SKM-1 (cell line): Measurements from ENCODE around the gene CHMP2A.
"Not testable (repeated sequence)": the region's sequence is repeated elsewhere in the genome, so short reads cannot be mapped to it uniquely, and the experiment has no call there.

Source experiments
- DNase-seq: peaks from one replicate; lab custom pipeline; 2025; ENCODE audit not compliant: unreplicated experiment; lab: John Stamatoyannopoulos, UW

The CHMP2A gene

GRCh38 chr19:58554494-58555368 is at the start of gene CHMP2A:
Gene CHMP2A (minus strand): TSS chr19:58555105. CDS start chr19:58554212, 893 bp downstream.
- no peak for DNase-seq

DNA sequence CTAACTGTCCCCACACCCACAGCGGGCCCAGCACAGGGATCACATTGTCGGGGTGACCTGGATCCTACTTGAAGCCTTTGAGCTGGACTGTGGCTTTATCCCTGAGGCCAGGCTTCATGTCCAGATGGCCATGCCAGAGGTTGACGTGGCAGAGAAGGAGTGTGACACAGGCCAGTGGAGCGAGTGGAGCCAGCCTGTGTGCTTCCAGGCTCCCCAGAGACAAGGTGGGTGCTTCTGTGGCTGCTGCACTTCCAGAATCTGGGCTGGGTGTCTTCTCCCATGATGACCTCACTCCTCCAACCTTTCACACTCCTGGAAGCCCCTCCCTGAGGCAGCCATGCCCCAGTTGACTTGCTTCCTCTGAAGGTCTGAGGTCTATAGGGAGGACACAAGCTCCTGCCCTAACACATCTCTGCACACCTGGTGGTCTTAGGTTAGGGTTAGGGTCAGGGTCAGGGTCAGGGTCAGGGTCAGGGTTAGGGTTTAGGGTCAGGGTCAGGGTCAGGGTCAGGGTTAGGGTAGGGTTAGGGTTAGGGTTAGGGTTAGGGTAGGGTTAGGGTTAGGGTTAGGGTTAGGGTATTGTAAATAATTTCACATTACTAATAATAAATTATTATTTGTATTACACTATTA is 31.3 kb upstream of the CHMP2A start:
- DNase-seq: no peak

DNA sequence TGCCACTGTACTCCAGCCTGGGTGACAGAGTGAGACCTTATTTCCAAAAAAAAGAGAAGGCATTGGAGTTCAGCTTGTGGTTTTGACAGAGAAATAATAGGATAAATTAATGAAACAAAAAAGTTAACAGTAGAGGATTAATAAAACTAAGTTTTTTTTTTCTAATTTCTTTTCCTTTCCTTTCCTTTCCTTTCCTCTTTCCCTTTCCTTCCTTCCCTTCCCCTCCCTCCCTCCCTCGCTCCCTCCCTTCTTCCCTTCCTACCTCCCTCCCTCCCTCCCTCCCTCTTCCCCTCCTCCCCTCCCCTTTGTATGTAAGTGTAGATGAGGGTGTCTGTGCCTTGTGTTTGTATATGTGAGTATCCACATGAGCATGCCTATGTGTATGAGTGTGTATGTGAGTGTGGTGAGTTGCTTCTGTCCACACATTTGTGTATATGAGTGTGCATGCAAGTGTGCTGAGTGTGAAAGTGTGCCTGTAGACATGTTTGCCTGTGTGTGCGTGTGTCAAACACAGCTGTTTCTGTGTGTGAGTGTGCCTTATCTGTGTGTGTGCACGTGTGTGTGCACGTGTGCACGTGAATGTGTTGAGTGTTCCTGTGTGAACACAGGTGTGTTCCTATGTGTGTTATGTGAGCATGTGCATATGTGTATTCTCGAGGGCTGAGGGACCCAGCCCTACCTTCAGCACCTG is 30.7 kb upstream of the CHMP2A start:
- DNase-seq: no peak

- DNase-seq: no peak
These were observed 29.9 kb upstream of the CHMP2A start for GRCh38 chr19:58584498-58585441.

DNA sequence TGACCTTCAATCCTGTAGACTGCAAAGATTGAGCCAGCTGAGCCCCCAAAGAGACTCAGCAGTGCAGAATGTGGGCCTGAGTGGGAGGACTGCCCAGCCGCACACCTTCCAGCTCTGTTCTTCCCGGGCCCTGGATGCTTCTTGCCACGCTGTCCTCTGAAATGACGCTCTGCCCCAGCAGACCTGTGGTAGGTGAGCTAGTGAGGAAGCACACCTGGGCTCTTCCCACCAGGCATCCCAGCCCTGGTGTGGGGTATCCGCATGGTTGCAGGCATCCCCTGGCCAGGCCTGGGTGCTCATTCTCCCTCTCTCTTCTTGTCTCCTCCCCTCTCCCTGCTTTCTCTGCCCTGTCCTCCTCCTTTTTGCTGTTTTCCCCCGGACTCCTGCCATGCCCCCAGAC is 28.1 kb upstream of the CHMP2A start:
- DNase-seq: no peak

GRCh38 chr19:58581227-58582141 is 26.6 kb upstream of the CHMP2A start:
- no peak for DNase-seq

DNA sequence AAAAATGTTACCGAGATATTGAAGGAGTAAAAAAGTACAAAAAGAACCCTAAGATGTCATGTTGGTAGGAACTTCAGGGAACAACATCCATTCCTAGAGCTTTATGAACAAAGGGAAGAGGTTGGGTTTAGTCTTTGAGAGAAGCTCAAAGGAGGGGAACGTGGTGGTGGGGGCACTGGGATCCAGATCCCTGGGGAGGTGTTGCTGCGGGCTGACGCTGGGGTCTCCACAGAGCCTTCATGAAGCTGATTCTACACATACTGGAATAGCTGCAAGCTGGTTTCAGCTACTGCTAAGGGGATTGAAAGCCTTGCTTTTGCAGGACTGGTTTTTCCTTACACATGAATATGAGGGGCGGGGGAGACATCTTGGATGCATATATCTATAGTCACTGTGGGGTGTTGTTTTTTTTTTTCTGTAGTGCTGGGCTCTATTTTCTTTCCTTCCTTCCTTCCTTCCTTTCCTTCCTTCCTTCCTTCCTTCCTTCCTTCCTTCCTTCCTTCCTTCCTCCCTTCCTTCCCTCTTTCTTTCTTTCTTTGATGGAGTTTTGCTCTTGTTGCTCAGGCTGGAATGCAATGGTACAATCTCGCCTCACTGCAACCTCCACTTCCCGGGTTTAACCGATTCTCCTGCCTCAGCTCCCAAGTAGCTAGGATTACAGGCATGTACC is 24.7 kb upstream of the CHMP2A start:
- DNase-seq: no peak

- DNase-seq: no peak
These were observed 23.4 kb upstream of the CHMP2A start for GRCh38 chr19:58578012-58578925.

DNA sequence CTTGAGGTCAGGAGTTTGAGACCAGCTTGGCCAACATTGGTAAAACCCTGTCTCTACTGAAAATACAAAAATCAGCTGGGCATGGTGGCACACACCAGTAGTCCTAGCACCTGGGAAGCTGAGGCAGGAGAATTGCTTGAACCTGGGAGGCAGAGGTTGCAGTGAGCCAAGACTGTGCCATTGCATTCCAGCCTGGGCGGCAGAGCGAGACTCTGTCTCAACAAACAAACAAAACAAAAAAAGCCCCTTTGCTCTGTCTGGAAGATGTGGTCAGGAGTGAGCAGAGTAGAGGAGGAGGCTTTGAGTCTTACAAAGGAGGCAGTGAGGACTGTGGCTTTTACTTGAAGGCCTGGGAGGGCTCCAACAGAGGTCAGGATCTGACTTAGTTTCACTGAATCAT is 22.7 kb upstream of the CHMP2A start:
- DNase-seq: not testable (repeated sequence)

GRCh38 chr19:58575183-58576041 is 20.5 kb upstream of the CHMP2A start:
- no peak for DNase-seq

GRCh38 chr19:58573658-58574164 is 18.8 kb upstream of the CHMP2A start:
- no peak for DNase-seq

- DNase-seq: no peak
These were observed 18.1 kb upstream of the CHMP2A start, which contains the start of gene MZF1 for GRCh38 chr19:58572818-58573657. Gene MZF1 (minus strand): TSS chr19:58573335. CDS start chr19:58571389, 1,946 bp downstream.

DNA sequence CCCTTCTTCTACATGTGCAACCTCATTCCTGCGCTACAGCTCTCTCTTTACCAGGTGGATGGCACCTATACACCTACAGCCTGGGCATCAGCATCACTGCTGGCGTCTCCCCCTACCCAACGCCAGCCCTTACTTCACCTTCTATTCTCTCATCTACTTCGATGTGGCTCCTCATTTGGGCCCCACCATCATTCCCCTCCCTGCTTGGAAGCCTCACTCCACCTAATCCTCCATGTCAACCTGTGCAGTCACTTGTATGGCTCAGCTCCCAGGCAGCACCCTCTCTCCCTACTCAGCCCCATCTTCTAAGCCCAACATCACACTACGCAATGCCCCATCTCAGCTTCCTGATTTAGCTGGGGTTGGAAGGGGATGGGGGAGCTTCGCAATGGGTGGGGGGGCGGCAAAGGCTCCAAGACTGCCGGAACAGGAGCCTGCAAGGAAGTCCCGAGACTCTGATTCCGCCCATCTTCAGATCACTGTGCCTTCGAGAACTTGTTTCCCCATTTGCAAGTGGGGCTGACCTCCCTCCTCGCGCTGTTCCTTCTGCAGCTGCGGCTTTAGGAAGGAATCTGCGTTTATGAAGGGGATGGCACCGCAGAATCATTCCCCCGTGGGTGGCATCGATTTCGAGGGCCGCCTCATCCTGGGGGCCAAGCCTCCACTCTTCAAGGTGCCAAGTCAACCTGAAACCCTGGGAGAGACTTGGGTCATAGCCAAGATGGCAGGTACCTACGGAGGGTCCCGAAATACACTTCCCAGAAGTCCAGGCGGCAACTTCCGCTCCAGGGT is 17.3 kb upstream of the CHMP2A start:
- DNase-seq: no peak

DNA sequence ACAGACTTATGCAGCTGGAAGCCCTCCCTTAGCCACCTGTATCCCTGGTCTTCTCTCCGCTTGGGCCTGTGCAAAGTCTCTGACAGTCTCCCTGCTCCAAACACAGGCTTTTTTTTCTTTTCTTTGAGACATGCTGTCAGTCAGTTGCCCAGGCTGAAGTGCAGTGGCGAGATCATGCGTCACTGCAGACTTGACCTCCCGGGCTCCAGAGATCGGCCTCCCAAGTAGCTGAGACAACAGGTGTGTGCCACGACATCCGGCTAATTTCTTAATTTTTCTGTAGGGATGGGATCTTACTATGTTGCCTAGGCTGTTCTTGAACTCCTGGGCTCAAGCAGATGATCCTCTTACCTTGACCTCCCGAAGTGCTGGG is 16.7 kb upstream of the CHMP2A start:
- DNase-seq: no peak
